ENCODE data around the gene RNH1.

Gene RNH1

GRCh38 chr11:506995-507726, at the start of gene RNH1:
Gene RNH1, minus strand, starts transcription at chr11:507242. Its CDS starts 5,080 bp downstream, at chr11:502162.
- peak within 1 kb of the TSS; percentile 68 to 89 (median 77) for H3K4me3 ChIP-seq
- peak within 1 kb of the TSS; percentile 90 to 100 (median 100) for H3K27ac ChIP-seq

- Histone ChIP-seq H3K4me3 (peak overlapping the region; percentile 10 to 52 (median 30)), H3K27ac (peak overlapping the region in 4 of 21 experiments; percentile 32 to 77 (median 38))
Measured at GRCh38 chr11:555780-556661, 49.0 kb upstream of the RNH1 start.

GRCh38 chr11:555227-555779, 48.3 kb upstream of the RNH1 start:
- peak overlapping the region; percentile 10 to 52 (median 30) for H3K4me3 ChIP-seq
- H3K27ac ChIP-seq: peak overlapping the region in 4 of 21 experiments; percentile 32 to 77 (median 38)

- Histone ChIP-seq H3K4me3 (peak overlapping the region; percentile 10 to 52 (median 30)), H3K27ac (peak overlapping the region in 3 of 21 experiments; percentile 1 to 42 (median 24))
Measured at GRCh38 chr11:554428-555226, 47.6 kb upstream of the RNH1 start.

GRCh38 chr11:553988-554340, 46.9 kb upstream of the RNH1 start:
- H3K4me3 ChIP-seq: no peak overlapping the region

GRCh38 chr11:553083-553987, 46.3 kb upstream of the RNH1 start:
- Histone ChIP-seq H3K4me3 (no peak overlapping the region), H3K27ac (no peak overlapping the region)

More at GRCh38 chr11:553988-554340, 46.9 kb upstream of the RNH1 start:
- H3K27ac ChIP-seq: peak overlapping the region in 1 of 21 experiments; percentile 1

GRCh38 chr11:551596-551995, 44.6 kb upstream of the RNH1 start:
- Histone ChIP-seq H3K27ac (no peak overlapping the region), H3K4me3 (no peak overlapping the region)

- Histone ChIP-seq H3K4me3 (no peak overlapping the region), H3K27ac (no peak overlapping the region)
Measured at GRCh38 chr11:551131-551530, 44.1 kb upstream of the RNH1 start.

GRCh38 chr11:550746-551085, 43.7 kb upstream of the RNH1 start:
- no peak overlapping the region for H3K27ac ChIP-seq
- H3K4me3 ChIP-seq: no peak overlapping the region

GRCh38 chr11:550021-550745, 43.1 kb upstream of the RNH1 start:
- Histone ChIP-seq H3K27ac (no peak overlapping the region), H3K4me3 (no peak overlapping the region)

- H3K27ac ChIP-seq: no peak overlapping the region
- no peak overlapping the region for H3K4me3 ChIP-seq
Measured at GRCh38 chr11:548700-549603, 41.9 kb upstream of the RNH1 start.

- Histone ChIP-seq H3K27ac (peak overlapping the region in 1 of 21 experiments; percentile 55), H3K4me3 (no peak overlapping the region)
Measured at GRCh38 chr11:545171-545570, 38.1 kb upstream of the RNH1 start.

- H3K4me3 ChIP-seq: no peak overlapping the region
- peak overlapping the region in 1 of 21 experiments; percentile 55 for H3K27ac ChIP-seq
Measured at GRCh38 chr11:544817-545166, 37.8 kb upstream of the RNH1 start.

GRCh38 chr11:541433-541885, 34.4 kb upstream of the RNH1 start:
- Histone ChIP-seq H3K27ac (no peak overlapping the region), H3K4me3 (no peak overlapping the region)

- Histone ChIP-seq H3K27ac (no peak overlapping the region), H3K4me3 (no peak overlapping the region)
Measured at GRCh38 chr11:540583-541432, 33.8 kb upstream of the RNH1 start.

- H3K27ac ChIP-seq: no peak overlapping the region
- H3K4me3 ChIP-seq: no peak overlapping the region
Measured at GRCh38 chr11:539971-540481, 33.0 kb upstream of the RNH1 start.

All from skin epidermis (tissue), 12 donors.